RWPE2 (cell line): ENCODE results near the gene CTBP1.

Experiments
- ATAC-seq: fragments of 200-7000 bp; cut with Tn5 transposase; 3 replicates; pipeline ENCODE4 v1.9.1; 2021; ENCODE audit warnings: low read depth
- DNase-seq: peaks from one replicate; pipeline ENCODE4 v3.0.0-alpha.2; 2020; ENCODE audit warnings: low spot score
- H3K27ac ChIP-seq: fragments of 450-650 bp; 2 replicates; pipeline ENCODE4 v1.5.1; 2017; ENCODE audit warnings: mild to moderate bottlenecking; ENCODE audit not compliant: poor library complexity, severe bottlenecking
- H3K27me3 ChIP-seq: fragments of 250-450 bp; sonication (Bioruptor Pico); 2 replicates; pipeline ENCODE4 v1.5.1; 2021; ENCODE audit warnings: mild to moderate bottlenecking, moderate library complexity; ENCODE audit not compliant: insufficient read depth, poor library complexity, severe bottlenecking
- H3K36me3 ChIP-seq: fragments of 250-450 bp; sonication (Bioruptor Pico); 2 replicates; pipeline ENCODE4 v1.5.1; 2020; ENCODE audit warnings: low read depth, mild to moderate bottlenecking, moderate library complexity
- H3K4me1 ChIP-seq: fragments of 250-450 bp; sonication (Bioruptor Pico); 2 replicates; pipeline ENCODE4 v1.5.1; 2021; ENCODE audit warnings: mild to moderate bottlenecking, moderate library complexity; ENCODE audit not compliant: insufficient read depth, poor library complexity, severe bottlenecking
- H3K4me3 ChIP-seq: fragments of 250-450 bp; sonication (Bioruptor Pico); 2 replicates; pipeline ENCODE4 v1.5.1; 2021; ENCODE audit warnings: mild to moderate bottlenecking, moderate library complexity; ENCODE audit not compliant: severe bottlenecking
- H3K9me3 ChIP-seq: fragments of 250-450 bp; sonication (Bioruptor Pico); 2 replicates; pipeline ENCODE4 v1.5.1; 2021; ENCODE audit warnings: mild to moderate bottlenecking, moderate library complexity; ENCODE audit not compliant: severe bottlenecking
- CTCF ChIP-seq: fragments of 450-650 bp; IDR thresholded peaks from one replicate; pipeline ENCODE4 v1.5.1; 2017; ENCODE audit warnings: mild to moderate bottlenecking, moderate library complexity; ENCODE audit not compliant: poor library complexity, severe bottlenecking

Gene CTBP1

GRCh38 chr4:1248245-1249147 is at the start of gene CTBP1:
TSS of gene CTBP1 (minus strand) at chr4:1249130. CDS start at chr4:1241331, 7,799 bp downstream.
- Histone ChIP-seq H3K27ac (peak within 1 kb of the TSS; percentile 93), H3K4me1 (peaks cover 16% of the 10 kb centered on the region), H3K4me3 (peak within 1 kb of the TSS; percentile 78), H3K27me3 (no peaks in the 10 kb centered on the region), H3K9me3 (peaks cover 16% of the 10 kb centered on the region), H3K36me3 (peaks cover 26% of the 10 kb centered on the region)
- TF ChIP-seq CTCF = no peak
- peak; percentile 70 for DNase-seq
- peak; percentile 56 for ATAC-seq

- H3K27ac ChIP-seq = peak overlapping the region; percentile 89
- H3K9me3 ChIP-seq = no peaks in the 10 kb centered on the region
- no peak overlapping the region for H3K4me3 ChIP-seq
- no peaks in the 10 kb centered on the region for H3K27me3 ChIP-seq
- no peak for ATAC-seq
- peaks cover 39% of the 10 kb centered on the region for H3K4me1 ChIP-seq
- DNase-seq = no peak
- peaks cover 65% of the 10 kb centered on the region for H3K36me3 ChIP-seq
- no peak for TF ChIP-seq CTCF
Measured at GRCh38 chr4:1298461-1298860, 49.5 kb upstream of the CTBP1 start.

GRCh38 chr4:1297456-1298325 is 48.8 kb upstream of the CTBP1 start:
- peak overlapping the region; percentile 24 for H3K27ac ChIP-seq
- no peak overlapping the region for H3K4me3 ChIP-seq
- no peaks in the 10 kb centered on the region for H3K9me3 ChIP-seq
- peaks cover 39% of the 10 kb centered on the region for H3K4me1 ChIP-seq
- DNase-seq (peak; percentile 55), ATAC-seq (no peak)
- no peaks in the 10 kb centered on the region for H3K27me3 ChIP-seq
- TF ChIP-seq CTCF = no peak
- peaks cover 63% of the 10 kb centered on the region for H3K36me3 ChIP-seq

GRCh38 chr4:1297023-1297395 is 48.1 kb upstream of the CTBP1 start:
- H3K36me3 ChIP-seq = peaks cover 60% of the 10 kb centered on the region
- TF ChIP-seq CTCF = no peak
- peak overlapping the region; percentile 24 for H3K27ac ChIP-seq
- H3K27me3 ChIP-seq = no peaks in the 10 kb centered on the region
- H3K4me3 ChIP-seq = no peak overlapping the region
- H3K4me1 ChIP-seq = peaks cover 39% of the 10 kb centered on the region
- no peaks in the 10 kb centered on the region for H3K9me3 ChIP-seq
- DNase-seq (peak; percentile 29), ATAC-seq (no peak)
